NCI-H2227 treated with DMSO at 0.1 percent for 48 hours (cell line): ENCODE measurements around the gene EFNA3.

Experiments
- DNase-seq: peaks from one replicate; lab custom pipeline; 2025; lab: John Stamatoyannopoulos, UW

EFNA3 gene

DNA sequence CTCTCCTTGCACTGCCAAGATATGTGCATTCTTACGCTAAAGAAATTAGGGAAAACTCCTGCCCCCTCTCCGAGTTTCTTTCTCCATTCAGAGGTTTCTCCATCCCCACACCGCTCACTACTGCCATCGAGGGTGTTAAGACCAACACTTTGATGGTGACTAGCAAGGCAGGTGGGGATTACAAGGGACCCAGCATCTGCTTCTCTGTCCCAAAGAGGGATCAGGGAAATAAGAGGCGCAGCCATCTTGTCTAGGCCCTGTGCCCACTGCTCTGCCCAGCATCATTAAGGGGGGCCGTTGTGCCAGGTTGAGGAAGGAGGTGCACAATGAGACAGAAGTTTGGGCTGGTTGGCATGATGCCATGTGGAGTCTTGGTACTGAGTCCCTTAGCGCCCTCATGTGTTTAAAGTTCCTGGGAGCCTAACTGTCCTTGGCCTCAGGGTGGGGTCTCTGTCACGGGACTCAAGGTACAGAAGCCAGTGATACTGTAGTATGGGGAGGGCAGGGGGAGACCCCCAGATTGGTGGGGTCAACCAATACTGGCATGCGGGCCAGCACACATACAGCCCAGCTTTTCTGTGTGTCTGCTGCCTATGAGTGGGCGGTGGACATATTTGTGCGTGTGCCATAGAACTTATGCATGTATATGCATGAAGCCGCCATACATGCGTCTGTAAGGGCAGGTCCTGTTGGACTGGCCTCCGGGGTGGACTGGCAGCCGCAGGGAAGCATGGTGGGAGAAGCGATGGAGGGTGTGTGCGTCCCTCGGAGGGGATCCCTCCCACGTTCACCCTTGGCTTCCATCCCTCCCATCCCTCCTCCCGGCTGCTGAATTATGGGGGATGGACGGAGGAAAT is 5.5 kb downstream of the EFNA3 start:
- no peak for DNase-seq

DNA sequence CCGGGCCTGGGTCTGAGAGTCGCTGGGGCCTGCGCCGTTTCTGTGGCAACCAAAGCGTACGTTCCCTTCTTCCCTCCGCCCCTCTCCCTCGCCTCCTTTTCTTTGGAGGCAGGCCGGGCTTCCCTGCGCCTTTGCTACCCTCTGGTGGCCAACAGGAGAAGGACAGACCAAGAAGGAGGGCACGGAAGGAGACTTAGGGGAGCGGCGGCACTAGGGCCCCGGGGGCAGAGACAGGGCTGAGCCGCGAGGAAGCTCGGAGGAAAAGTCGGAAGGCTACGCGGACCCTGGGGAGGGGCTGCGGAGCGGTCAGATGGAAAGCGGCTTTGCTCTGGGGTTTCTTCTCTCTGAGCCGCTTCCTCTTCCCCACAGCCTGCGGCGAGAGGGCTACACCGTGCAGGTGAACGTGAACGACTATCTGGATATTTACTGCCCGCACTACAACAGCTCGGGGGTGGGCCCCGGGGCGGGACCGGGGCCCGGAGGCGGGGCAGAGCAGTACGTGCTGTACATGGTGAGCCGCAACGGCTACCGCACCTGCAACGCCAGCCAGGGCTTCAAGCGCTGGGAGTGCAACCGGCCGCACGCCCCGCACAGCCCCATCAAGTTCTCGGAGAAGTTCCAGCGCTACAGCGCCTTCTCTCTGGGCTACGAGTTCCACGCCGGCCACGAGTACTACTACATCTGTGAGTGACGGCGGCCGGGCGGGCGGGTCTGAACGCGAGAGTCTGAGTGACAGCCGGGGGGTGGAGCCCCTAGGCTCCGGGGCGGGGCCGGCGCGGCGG is 6.3 kb downstream of the EFNA3 start:
- DNase-seq, result peak; percentile 97

DNA sequence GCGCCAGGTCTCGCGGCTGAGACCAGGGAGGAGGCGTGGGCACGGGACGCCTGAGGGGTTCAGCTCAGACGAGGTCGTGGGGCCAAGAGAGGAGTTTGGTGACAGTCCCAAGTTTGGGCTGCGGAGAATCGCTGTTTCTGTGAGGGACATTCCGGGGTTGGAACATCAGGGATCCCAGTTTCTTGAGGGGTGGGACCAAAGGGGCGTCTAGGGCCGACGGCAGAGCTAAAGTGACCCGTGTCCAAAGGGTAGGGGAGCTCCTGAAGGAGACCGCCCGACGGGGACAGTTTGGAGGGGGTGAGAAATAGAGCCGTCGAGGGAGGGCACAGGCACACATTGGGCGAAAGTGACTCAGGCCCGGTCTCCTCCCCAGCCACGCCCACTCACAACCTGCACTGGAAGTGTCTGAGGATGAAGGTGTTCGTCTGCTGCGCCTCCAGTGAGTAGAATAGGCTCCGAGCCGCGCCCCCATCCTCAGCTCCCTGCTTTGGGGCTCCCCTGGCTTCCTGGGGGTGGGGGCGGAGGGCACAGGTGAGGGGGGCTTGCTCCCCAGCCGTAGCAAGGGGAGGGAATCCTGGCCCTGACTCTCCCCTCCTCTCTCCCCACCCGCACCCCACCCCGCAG is 7.0 kb downstream of the EFNA3 start:
- no peak for DNase-seq

DNA sequence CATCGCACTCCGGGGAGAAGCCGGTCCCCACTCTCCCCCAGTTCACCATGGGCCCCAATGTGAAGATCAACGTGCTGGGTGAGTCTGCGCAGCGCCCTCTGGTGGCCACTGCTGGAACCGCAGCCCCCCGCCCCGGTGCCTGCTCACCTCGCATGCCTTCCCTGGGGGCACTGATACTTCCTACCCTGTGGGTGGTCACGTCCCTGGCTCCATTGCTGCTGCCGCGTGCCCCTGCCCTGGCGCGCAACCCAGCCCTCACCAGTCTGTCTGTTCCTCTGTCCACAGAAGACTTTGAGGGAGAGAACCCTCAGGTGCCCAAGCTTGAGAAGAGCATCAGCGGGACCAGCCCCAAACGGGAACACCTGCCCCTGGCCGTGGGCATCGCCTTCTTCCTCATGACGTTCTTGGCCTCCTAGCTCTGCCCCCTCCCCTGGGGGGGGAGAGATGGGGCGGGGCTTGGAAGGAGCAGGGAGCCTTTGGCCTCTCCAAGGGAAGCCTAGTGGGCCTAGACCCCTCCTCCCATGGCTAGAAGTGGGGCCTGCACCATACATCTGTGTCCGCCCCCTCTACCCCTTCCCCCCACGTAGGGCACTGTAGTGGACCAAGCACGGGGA is 7.6 kb downstream of the EFNA3 start:
- no peak for DNase-seq

DNA sequence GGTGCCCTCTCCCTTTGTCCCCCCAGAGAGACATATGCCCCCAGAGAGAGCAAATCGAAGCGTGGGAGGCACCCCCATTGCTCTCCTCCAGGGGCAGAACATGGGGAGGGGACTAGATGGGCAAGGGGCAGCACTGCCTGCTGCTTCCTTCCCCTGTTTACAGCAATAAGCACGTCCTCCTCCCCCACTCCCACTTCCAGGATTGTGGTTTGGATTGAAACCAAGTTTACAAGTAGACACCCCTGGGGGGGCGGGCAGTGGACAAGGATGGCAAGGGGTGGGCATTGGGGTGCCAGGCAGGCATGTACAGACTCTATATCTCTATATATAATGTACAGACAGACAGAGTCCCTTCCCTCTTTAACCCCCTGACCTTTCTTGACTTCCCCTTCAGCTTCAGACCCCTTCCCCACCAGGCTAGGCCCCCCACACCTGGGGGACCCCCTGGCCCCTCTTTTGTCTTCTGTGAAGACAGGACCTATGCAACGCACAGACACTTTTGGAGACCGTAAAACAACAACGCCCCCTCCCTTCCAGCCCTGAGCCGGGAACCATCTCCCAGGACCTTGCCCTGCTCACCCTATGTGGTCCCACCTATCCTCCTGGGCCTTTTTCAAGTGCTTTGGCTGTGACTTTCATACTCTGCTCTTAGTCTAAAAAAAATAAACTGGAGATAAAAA is 8.4 kb downstream of the EFNA3 start:
- DNase-seq, result no peak

DNA sequence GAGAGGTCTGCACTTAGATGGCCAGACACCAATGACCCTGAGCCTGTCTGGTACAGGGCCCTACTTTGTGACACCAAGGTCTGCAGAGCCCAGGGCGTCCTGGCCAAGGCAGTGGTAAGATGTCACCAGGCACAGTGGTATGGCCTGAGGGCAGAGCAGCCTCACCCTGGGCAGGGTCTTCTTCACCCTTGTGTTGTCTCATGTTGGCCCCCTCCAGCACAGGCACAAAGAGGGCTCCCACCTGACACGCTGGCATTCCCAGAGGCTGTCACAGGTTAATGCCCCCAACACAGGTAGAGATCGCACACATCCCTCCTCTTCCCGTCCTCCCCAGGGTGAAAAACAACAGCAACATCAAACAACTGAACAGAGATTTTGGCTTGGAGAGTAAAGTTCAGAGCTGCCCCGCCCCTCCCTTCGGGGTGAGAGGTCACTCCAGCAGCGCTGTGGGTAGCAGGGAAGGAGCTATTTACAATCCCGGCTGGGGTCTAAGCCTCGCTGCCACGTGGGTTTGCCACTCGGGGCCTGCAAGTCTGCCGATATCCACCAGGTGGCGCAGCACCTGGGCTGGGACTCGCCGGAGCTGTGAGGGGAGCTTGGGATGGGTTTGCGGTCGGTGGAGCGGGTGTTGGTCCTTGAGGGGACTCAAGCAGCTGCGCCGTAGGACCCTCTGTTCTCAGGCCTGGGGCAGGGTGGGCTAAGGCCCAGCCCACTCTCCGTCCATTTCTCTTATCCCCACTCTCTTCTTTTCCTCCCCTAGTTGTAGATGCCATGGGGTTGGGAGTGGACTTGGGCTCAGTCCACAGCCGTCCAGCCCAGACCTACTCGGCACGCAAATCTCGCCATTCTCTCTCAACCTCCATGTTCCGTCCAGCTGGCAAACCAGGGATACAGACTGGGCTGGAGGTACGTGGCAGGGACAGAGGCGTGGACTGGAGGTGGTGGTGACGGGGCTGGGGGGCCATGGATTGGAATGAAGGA is 12.7 kb downstream of the EFNA3 start:
- peak; percentile 77 for DNase-seq

DNA sequence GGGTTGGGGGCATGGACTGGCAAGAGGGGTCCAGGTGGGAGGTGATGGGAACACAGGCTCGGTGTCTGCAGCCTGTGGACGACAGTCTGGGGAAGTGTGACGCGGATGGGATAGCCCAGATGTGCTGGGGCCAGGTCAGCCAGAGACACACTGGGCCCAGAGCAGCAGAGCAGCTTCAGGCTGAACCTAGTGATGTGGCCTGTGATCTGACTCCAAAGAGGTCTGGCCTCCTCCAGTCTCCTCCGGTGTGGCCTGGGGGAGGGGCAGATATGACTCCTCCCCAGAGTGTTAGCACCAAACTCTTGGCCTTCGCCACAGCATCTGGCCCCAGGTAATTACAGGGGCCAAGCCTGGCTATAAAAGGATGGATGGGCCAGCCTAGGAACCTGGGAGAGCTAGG is 13.5 kb downstream of the EFNA3 start:
- DNase-seq, result no peak

DNA sequence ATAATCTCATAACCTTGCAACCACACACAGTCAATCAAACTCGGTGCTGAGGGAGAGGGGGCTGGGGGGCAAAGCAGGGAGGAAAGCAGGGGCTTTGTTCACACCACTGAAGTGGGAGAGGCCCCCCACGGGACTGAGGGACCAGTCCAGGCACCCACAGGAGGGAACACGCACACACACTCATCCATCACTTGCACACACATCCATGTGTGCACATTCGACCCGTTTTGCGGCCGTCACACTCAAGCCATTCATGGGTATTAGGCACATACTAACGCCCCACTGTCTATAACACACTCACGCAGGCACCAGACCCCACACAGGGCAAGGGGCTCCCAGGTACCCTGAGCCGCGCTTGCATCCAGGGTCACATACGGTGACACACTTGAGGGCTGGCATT is 14.0 kb downstream of the EFNA3 start:
- DNase-seq, result no peak

DNA sequence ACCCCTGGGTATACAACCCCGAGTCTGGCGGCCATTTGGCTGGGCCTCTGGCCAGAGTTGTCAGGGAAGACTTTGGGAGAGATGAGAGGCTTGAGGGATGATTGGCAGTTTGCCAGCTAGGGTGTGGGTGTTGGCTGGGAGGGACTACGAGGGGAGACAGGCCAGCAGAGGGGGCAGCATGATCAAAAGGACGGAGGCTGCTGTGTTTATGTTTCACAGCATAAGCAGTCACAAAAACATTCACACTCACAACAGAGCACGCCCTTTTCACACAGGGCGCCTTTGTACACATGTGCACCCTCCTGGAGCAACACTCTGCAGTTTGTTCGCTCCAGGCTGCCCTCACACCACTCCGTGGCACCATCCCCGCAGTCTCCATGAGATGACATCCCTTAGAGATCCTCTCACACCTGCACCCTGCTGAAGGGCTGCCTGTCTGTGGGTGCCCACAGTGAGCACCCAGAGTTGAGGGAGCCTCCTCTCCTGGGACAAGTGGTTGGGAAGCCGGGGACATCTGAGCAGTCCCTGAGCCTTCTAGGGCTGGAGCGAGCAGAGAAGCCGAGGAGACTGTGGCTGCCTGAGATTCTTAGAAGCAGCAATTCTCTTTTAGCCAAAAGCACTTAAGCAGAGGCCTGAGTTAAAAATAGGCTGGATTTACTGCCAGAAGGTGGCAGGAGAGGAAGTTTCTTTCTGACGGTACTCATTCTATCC is 15.4 kb downstream of the EFNA3 start:
- DNase-seq, result peak; percentile 81

DNA sequence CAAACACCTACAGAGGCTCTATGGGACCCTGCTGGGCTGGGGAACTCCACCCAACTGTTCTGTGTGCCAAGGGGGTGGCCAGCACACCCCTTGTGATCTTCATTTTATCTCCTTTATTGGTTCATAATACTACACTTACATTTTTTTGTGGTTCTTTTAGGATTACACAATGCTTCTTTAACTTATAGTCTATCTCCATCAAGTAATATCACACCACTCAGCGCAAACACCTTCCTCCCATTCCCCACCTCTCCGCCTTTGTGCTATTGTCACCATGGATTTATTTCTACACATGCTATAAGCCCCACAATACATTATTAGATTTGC is 15.9 kb downstream of the EFNA3 start:
- DNase-seq, result peak; percentile 59

DNA sequence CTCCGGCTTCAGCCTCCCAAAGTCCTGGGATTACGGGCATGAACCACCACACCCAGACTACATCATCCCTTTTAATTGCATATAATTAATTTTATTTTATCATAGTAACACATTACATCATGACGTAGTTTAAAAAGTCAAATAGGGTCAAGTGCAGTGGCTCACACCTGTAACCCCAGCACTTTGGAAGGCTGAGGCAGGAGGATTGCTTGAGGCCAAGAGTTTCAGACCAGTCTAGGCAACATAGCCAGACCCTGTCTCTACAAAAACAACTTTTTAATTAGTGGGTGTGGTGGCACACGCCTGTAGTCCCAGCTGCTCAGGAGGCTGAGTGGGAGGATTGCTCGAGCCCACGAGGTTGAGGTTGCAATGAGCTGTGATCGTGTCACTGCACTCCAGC is 20.7 kb downstream of the EFNA3 start:
- no peak for DNase-seq

DNA sequence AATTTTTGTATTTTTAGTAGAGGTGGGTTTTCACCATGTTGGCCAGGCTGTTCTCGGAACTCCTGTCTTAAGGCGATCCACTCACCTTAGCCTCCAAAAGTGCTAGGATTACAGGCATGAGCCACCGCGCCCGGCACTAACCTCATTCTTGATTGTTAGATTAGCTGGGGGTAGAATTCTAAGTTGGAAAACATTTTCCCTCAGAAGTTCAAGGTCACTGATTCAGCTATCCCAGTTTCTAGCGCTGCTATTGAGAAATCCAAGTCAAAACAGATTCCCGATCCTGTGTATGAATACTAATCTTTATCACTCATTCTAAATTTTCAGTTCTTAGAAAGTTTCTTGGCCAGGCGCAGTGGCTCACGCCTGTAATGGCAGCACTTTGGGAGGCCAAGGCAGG is 24.7 kb downstream of the EFNA3 start:
- DNase-seq, result no peak

DNA sequence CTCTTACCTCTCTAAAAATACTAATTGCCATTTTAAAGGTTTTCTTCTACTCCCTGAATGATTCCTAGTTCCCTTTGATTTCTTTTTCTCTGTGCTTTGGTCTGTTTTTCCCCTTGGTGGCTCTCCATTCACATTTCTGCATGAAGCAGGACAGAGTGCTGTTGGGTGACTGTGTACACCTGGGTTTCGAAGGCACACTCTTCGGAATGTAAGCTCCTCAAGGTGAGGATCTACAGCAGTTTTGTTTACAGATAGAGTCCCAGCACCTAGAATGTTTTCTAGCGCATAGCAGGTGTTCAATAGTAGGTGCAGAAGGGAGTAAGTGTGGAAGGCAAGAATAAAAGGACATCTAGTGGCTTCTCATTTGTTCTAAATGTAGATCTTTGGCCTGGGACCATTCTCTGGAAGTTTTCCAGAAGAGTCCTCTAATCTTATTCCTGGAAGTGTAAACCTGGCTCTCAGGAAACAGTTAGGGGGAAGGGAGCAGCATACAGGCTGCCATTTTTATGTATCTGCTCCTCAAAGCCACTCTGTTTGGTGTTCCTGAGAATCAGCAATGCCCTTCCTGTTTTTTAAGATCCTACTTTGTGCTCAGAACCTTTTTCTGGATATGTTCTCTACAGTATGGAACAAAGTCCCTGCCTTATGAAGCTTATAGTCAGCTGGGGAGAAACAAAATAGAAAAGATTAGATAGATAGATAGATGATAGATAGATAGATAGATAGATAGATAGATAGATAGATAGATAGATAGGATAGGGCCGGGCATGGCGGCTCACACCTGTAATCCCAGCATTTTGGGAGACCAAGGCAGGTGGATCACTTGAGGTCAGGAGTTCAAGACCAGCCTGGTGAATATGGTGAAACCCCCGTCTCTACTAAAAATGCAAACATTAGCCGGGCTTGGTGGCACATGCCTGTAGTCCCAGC is 26.2 kb downstream of the EFNA3 start:
- DNase-seq, result no peak

DNA sequence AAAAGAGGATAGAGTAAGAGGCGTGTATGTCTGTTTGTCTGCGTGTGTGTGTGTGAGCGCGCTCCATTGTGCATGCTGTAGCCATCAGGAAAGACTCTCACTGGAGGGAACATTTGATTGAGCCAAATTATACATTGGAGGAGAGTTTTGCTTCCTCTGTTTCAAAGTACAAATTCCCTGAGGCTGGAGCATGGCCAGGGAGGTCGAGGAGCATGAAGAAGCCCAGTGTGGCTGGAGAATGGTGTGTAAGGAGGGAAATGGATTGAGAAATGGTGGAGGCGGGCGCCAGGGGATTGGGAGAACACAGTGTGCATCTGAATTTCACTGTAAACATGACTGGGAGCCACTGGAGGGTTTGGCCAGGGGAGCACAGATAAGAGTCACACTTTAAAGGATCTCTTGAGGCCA is 27.0 kb downstream of the EFNA3 start:
- peak; percentile 50 for DNase-seq

DNA sequence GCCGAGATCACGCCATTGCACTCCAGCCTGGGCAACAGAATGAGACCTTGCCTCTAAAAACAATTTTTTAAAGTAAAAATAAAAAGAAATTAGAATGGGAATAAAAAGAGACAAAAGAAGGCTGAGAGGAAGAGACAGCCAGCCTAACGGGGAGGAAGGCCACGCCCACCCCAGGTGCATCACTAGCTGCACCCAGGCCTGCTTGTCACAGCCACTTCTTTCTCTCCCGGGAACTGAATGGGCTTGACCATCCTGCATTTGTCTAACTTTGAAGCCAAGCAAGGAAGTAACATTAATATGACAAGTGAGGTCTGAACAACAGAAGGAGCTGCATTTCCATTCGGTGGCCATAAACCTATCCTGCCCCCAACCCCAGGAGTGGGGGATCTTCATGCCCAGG is 28.2 kb downstream of the EFNA3 start:
- DNase-seq, result no peak

DNA sequence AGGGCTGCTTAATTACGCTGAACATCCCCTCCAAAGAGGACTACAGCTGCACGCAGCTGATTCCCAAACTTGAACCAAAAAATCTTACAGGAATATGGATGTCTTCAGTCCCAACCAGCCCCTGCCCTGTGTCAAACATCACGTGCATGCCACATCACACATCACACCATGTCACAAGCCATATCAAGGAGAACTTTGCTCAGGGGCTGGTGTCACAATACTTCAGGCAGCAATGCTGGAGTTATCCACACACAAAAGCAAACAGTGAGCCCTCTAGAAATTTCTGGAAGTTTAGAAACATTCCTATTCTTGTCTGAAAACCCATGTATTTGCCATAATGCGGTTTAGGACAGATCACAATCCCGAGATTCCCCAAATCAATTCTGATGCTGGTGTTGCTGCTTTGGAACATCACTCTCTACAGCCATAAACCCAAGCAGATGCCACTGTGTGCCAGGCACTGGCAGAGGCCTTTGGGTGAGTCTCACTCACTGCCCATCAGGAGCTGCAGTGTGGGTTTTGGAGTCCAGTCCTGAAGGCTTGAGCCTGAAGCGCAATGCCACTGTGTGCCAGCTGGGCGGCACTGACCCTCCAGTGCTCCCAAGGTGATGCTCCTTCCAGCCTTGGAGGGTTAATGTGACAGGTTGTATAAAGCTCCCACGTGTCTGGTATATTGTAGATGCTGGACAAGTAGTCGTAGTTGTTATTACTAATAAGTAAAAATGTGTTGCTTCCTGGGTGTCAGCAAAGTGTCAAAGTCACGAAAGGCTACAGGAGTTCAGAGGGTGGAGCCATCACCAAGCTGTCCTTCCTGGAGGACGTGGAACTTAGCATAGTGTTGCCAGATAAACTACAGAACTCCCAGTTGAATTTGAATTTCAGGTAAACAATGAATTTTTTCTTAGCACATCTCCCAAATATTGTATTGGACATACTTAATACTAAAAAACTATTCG is 28.9 kb downstream of the EFNA3 start:
- DNase-seq, result no peak

DNA sequence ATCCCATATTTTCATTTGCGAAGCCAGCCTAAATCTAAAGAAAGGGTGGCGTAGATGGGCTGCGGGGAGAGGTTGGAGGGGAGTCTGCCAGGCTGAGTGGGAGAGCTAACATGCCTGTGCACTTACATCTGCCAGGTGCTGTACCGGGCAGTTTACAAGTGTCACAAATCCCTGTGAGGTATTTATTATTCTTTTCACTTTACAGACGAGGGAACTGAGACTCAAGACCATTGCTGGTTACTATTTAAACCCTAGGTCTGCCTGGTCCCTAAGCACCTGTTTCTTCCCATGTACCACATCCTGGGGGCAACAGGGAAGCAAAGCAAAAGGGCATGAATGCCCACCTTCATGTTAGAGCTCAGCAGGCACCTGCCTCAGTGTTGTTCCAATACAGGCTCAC is 29.7 kb downstream of the EFNA3 start:
- no peak for DNase-seq

DNA sequence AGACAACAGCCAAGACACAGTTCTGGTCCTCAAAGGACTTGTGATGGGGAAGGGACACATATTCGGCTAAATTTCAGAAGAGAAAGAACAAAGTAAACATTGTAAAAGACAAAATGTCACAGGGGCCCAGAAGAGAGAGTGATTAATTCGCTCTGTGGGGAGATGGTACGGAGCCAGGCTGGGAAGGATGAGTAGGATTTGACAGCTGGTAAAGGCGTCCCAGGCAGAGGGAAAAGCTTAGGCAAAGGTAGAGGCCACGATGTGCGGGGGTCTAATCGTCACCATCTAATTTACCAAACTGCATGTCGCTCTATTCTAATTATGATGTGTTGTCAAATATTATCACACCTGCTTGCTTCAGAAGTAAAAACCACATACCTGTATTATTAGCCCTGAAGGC is 31.7 kb downstream of the EFNA3 start:
- DNase-seq, result no peak
